ES-I3 (cell line): ENCODE measurements around the gene ZCCHC24.

Source experiments
- H3K36me3 ChIP-seq: 2 replicates; pipeline ENCODE4 v1.6.1; 2013; ENCODE audit warnings: mild to moderate bottlenecking, low read length, control low read depth, moderate library complexity; ENCODE audit not compliant: insufficient read depth
- H3K4me1 ChIP-seq: 2 replicates; pipeline ENCODE4 v1.6.1; 2013; ENCODE audit warnings: mild to moderate bottlenecking, control low read depth, low read length; ENCODE audit not compliant: insufficient read depth
- H3K9ac ChIP-seq: 2 replicates; pipeline ENCODE4 v1.6.1; 2013; ENCODE audit warnings: low read depth, mild to moderate bottlenecking, low read length, moderate library complexity
- H3K9me3 ChIP-seq: 2 replicates; pipeline ENCODE4 v1.6.1; 2013; ENCODE audit warnings: mild to moderate bottlenecking, low read length, moderate library complexity; ENCODE audit not compliant: control insufficient read depth, insufficient read depth

Gene ZCCHC24

GRCh38 chr10:79367426-79368189 lies 77.8 kb downstream of the ZCCHC24 start:
- H3K9ac ChIP-seq: no peak overlapping the region
- no peaks in the 10 kb centered on the region for H3K4me1 ChIP-seq
- peaks cover 8% of the 10 kb centered on the region; the same call in 1 of the 2 replicates for H3K9me3 ChIP-seq
- no peaks in the 10 kb centered on the region; the same call in 1 of the 2 replicates for H3K36me3 ChIP-seq

- no peaks in the 10 kb centered on the region for H3K4me1 ChIP-seq
- H3K36me3 ChIP-seq: no peaks in the 10 kb centered on the region
- H3K9me3 ChIP-seq: no peaks in the 10 kb centered on the region
- H3K9ac ChIP-seq: no peak overlapping the region
Measured at GRCh38 chr10:79361726-79362397, 83.6 kb downstream of the ZCCHC24 start.

- H3K9ac ChIP-seq: no peak overlapping the region
- no peaks in the 10 kb centered on the region for H3K9me3 ChIP-seq
- H3K4me1 ChIP-seq: no peaks in the 10 kb centered on the region
- no peaks in the 10 kb centered on the region for H3K36me3 ChIP-seq
Measured at GRCh38 chr10:79360499-79361342, 84.7 kb downstream of the ZCCHC24 start.

DNA sequence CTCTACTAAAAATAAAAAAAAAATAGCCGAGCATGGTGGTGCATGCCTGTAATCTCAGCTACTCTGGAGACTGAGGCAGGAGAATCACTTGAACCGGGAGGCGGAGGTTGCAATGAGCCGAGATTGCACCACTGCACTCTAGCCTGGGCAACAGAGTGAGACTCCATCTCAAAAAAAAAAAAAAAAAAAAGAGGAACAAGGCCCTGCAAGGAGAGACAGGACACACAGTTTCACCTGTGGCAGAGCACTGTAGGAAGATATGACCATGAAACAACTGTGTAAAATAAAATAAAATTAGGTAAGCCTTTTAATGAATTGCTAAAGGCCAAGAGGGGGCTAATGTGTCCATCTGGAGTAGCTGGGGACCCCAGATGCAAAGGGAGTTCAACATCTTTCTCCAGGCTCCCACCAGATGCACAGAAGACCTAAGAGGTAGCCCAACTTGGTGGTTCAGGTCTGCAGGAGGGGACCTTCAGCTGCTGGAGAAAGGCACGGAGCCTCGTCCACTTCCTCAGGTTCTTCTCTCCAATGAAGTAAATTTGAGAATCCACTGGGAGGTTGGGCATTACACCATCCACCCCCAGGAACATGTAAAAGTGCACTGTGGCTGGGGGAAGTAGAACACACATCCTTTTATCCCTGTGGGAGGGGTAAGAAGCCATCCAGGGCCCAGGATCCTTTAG lies 85.5 kb downstream of the ZCCHC24 start:
- Histone ChIP-seq H3K9me3 (no peaks in the 10 kb centered on the region), H3K4me1 (no peaks in the 10 kb centered on the region), H3K9ac (no peak overlapping the region), H3K36me3 (no peaks in the 10 kb centered on the region)

GRCh38 chr10:79358811-79359210 lies 86.6 kb downstream of the ZCCHC24 start:
- peaks cover 6% of the 10 kb centered on the region; the same call in 1 of the 2 replicates for H3K36me3 ChIP-seq
- H3K9ac ChIP-seq: no peak overlapping the region
- H3K9me3 ChIP-seq: no peaks in the 10 kb centered on the region
- no peaks in the 10 kb centered on the region for H3K4me1 ChIP-seq

- no peak overlapping the region for H3K9ac ChIP-seq
- H3K9me3 ChIP-seq: no peaks in the 10 kb centered on the region
- no peaks in the 10 kb centered on the region for H3K4me1 ChIP-seq
- peaks cover 12% of the 10 kb centered on the region for H3K36me3 ChIP-seq
Measured at GRCh38 chr10:79357180-79357579, 88.2 kb downstream of the ZCCHC24 start.

DNA sequence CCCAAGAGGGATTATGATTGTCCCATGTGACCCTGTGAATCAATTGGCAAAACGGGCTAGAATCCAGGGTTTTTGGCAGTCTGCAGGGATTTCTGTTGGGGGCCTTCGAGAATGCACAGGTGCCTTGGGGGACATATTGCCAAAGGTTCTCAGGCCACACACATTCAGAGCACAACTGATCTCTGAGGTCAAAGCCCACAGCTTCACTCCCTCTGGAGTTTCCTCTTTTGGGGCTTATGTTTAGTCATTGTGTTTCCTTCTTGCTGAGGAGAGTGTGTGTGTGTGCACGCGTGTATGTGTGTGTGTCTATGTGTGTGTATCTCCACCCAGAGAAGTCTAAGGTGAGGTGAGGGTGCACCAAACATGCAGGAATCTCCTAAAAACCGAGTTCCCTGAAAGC lies 89.3 kb downstream of the ZCCHC24 start:
- H3K4me1 ChIP-seq: no peaks in the 10 kb centered on the region
- H3K9me3 ChIP-seq: no peaks in the 10 kb centered on the region
- H3K9ac ChIP-seq: no peak overlapping the region
- peaks cover 17% of the 10 kb centered on the region for H3K36me3 ChIP-seq

DNA sequence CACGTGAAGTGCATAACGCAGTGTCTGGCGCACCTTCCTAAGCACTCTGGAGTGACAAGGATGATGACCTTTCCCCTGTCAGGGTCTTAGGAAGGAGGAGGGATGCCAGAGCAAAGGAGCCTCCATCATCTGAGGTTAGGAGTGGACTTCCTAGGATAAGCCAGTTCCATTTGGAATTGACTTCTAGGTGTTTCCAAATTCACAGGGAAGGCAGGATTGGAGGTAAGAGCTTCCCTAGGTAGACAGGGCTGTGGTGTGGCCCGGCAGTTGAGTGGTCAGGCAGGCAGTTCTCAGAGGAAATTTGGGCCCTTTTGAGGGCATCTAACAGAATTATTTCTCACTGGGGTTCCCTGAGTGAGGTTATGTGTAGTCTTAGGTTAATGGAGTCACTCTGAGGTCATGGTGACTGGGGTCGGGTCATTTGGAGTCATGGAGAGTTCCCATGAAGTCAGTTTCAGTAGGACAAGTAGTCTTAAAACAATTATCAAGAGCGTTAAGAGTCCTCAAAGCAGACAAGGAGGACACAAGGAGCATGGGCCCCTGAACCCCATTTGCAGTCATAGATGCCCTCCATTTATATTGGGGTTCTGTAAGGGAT lies 89.9 kb downstream of the ZCCHC24 start:
- no peaks in the 10 kb centered on the region for H3K9me3 ChIP-seq
- H3K9ac ChIP-seq: no peak overlapping the region
- no peaks in the 10 kb centered on the region for H3K4me1 ChIP-seq
- peaks cover 22% of the 10 kb centered on the region for H3K36me3 ChIP-seq

DNA sequence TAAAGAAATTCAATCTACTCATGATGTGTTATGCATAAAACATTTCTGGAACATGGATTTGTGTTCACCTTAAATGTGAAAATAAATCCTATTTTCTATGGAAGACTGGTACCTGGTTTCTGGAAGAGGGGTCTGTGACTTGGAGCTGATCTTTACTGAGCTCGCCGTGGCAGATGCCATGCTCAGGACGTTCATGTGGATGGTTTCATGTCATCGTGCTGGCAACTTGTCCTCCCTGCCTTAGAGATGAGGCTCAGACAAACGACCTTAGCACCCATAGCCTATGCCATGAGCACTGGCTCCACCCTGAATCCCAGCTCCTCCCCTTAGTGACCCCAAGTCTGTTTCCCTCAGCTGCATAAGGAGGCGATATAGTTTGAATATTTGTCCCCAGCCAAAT lies 90.8 kb downstream of the ZCCHC24 start:
- Histone ChIP-seq H3K9me3 (no peaks in the 10 kb centered on the region), H3K9ac (no peak overlapping the region), H3K4me1 (no peaks in the 10 kb centered on the region), H3K36me3 (peaks cover 25% of the 10 kb centered on the region)

DNA sequence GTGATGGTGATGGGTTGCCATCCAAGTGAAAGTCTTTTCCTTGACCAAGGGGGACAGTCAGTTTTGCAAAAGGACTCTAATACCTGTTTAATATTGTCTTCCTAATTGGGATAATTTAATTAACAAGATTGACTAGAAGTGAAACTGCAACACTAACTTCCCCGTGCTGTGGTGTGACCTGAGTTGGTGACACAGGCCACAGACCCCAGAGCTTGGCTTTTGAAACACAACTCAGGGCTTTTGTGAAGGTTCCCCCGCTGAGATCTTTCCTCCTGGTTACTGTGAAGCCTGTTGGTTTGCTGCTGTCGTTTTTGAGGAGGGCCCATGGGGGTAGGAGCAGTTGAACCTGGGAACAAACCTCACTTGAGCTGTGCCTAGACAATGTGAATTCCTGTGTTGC lies 91.3 kb downstream of the ZCCHC24 start:
- Histone ChIP-seq H3K36me3 (peaks cover 25% of the 10 kb centered on the region), H3K9ac (no peak overlapping the region), H3K9me3 (no peaks in the 10 kb centered on the region), H3K4me1 (no peaks in the 10 kb centered on the region)

- Histone ChIP-seq H3K9me3 (no peaks in the 10 kb centered on the region), H3K4me1 (0 out of 2 replicates have a peak, but pooled peaks cover under 1% of the 10 kb centered on the region), H3K9ac (no peak overlapping the region), H3K36me3 (peaks cover 25% of the 10 kb centered on the region)
Measured at GRCh38 chr10:79353726-79354125, 91.7 kb downstream of the ZCCHC24 start.

- H3K4me1 ChIP-seq: 0 out of 2 replicates have a peak, but pooled peaks cover 6% of the 10 kb centered on the region
- H3K9me3 ChIP-seq: no peaks in the 10 kb centered on the region
- H3K36me3 ChIP-seq: peaks cover 25% of the 10 kb centered on the region
- no peak overlapping the region for H3K9ac ChIP-seq
Measured at GRCh38 chr10:79353000-79353406, 92.4 kb downstream of the ZCCHC24 start.

- H3K36me3 ChIP-seq: peaks cover 25% of the 10 kb centered on the region
- no peaks in the 10 kb centered on the region for H3K9me3 ChIP-seq
- no peak overlapping the region for H3K9ac ChIP-seq
- 0 out of 2 replicates have a peak, but pooled peaks cover 6% of the 10 kb centered on the region for H3K4me1 ChIP-seq
Measured at GRCh38 chr10:79352035-79352877, 93.2 kb downstream of the ZCCHC24 start.
